ENCODE results near the gene LAD1. TPM values are rescaled to one million over a fixed set of nuclear protein-coding genes. Genes with fewer than 3 reads are reported as not detected.

Gene LAD1
- polyA plus RNA-seq, 4 donors = 28.0 to 38.1 (median 31.2) TPM

DNA sequence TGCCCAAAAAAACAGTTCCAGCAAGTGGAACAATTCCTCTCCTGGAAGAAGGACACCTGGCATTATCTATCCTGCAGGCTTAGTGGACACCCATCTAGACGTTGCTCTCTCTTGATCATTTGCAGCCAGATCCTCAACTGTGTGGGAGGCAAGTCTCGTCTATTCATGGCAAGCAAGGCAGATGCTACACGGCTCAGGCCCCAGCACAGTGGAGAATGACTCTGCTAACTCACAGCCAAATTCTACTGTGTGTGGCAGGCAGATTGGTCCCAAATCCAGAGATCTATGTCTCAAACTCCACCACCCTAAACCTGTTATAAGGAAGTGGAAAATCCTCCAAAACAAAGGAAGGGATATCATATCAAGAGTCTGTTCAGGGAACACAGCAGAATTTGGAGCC, 28.6 kb downstream of the LAD1 start:
- no peak for DNase-seq (ENCODE audit: low read depth in 4 of 4, low spot score in 2 of 4)

DNA sequence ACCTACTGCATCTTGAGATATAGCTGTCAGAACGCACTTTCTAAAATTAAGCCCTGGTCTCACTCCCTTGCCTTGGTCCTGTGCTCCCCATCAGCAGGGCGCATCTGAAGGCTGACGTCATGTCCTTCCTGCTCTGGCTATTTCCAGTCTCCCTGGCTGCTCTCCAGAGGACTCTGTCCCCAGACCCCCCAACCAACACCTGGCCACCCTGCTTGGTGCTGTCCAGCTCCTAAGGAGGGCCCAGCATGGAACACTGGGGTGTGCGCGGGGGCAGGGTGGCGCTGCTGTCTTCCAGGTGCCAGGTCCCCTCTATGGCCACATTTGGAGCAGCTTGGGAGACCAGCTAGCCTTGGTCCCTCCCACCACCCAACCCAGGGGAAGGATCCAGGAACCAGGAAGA, 29.9 kb downstream of the LAD1 start:
- no peak for DNase-seq (ENCODE audit: low read depth in 4 of 4, low spot score in 2 of 4)

DNA sequence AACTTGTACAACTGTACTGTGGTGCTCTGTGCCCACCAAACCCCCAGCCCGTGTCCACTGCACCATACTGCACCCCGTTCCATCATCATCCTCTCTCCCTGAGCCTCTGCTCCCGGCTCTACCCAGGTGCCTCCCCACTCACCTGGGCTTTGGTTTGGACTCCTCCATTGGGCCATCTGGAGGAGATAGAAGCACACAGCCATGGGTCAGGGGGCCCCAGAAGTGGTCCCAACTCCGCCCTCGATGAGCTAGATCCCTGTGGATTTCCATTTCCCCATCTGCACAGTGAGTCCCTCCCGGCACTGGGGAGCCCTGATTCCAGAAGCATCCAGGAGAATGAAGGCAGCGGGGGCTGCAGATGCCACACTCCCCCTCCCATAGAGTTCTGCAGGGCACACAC, 32.4 kb downstream of the LAD1 start:
- no peak for DNase-seq (ENCODE audit: low read depth in 4 of 4, low spot score in 2 of 4)

DNA sequence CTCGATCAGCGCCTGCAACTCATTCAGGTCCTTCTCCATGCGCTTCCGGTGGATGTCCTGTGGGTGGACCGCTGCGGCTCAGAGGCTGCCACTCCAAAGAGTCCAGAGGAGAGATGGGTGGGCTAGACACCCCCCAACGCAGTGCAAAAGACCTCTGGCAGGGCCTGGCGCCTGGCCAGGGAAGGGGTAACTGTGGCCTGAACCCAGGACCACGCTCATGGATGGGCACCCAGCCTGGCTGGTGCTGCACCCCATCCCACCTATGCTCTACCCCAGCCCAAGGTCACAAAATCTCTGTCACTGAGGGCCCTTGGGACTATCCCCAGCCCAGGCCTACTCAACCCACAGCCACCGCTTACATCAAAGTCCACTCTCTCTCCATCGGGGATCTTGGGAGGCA, 33.9 kb downstream of the LAD1 start:
- DNase-seq (ENCODE audit: low read depth in 4 of 4, low spot score in 2 of 4) = no peak

DNA sequence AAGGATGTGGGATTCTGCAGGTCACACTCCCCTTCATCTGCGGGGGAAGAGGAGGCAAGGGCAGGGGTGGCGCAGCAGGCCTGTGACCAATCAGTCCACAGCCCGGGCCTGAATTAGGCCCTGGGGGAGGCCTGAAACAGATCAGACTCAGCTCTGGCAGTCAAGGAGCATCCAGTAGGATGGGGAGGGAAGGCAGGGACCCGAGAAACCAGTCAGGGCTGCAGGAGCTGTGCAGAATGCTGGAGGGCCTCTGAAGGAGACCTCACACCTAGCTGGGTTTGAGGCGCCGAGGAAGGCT, 34.4 kb downstream of the LAD1 start:
- DNase-seq (ENCODE audit: low read depth in 4 of 4, low spot score in 2 of 4) = peak in 1 of 4 donors; percentile 48

DNA sequence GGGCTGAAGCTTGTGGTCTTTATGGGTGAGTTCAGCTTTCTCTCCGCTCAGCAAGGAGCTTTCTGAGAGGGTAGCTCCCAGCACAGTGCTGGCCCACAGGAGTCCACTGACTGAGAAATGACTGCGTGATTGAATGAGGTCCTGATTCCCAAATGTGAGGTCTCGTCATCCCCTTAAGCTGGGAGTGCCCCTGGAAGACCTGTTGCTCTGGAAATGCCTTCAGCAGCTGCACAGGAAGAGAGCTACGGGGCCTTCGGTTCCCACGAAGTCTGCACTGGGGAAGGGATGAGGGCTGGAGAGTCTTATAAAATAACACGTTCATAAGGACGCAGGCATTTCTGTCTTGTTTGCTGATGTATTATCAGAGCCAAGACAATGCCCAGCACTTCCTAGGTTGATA, 35.7 kb downstream of the LAD1 start:
- DNase-seq (ENCODE audit: low read depth in 4 of 4, low spot score in 2 of 4) = no peak

DNA sequence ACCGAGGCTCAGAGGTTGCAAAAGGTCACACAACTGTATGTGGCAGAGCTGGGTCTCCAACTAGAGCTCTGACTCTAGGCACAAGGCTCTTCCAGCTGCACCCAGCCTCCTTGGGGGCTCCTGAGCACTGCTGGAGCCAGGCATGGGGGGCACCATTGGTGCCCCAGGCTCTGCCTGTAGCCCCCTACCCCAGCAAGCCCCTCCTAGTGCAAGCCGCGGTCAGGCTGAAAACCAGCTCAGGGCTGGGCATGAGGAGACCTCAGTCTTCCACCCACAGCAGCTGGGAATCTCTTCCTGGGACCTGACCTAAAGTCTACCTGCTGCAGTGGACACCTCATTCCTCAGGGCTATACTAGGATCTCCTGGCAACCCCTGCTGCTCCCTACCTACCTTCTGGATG, 36.2 kb downstream of the LAD1 start:
- DNase-seq (ENCODE audit: low read depth in 4 of 4, low spot score in 2 of 4) = no peak

DNA sequence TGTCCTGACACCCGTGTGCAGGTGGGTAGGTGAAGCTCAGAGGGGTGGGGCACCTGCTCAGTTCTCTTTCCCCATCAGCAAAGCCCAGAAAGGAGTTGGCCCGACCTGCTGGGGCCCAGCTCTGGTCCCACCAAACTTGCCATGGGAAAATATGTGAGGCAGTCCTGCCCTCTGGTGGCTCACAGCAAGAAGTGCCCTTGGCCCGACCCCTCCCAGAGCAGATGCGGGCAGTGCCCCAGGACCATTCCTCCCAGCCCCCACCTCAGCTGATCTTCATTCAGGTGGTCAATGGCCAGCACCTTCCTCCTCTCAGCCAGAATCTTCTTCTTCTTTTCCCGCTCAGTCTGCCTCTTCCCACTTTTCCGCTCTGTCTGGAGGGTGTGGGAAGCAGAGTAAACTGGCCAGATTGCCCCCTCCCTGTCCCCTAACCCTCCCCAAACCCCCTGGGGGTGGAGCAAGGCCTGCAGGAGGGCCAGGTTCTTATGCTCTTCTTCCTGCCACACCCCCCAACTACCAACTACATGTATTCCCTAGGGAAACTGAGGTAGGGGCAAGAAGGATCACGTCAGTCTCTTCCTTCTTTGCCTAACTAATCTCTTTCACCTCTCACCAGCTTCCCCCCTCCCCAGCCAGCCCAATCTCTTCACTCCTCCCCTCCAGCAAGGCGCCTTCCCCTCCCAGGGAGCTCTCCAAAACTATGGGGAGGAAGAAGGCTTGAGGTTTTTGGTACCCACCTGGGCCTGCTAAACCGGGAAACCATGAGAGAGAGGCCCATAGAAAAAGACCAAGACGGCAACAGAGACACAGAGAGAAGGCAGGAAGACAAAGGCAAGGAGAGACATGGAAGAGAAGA, 37.2 kb downstream of the LAD1 start:
- DNase-seq (ENCODE audit: low read depth in 4 of 4, low spot score in 2 of 4) = no peak

DNA sequence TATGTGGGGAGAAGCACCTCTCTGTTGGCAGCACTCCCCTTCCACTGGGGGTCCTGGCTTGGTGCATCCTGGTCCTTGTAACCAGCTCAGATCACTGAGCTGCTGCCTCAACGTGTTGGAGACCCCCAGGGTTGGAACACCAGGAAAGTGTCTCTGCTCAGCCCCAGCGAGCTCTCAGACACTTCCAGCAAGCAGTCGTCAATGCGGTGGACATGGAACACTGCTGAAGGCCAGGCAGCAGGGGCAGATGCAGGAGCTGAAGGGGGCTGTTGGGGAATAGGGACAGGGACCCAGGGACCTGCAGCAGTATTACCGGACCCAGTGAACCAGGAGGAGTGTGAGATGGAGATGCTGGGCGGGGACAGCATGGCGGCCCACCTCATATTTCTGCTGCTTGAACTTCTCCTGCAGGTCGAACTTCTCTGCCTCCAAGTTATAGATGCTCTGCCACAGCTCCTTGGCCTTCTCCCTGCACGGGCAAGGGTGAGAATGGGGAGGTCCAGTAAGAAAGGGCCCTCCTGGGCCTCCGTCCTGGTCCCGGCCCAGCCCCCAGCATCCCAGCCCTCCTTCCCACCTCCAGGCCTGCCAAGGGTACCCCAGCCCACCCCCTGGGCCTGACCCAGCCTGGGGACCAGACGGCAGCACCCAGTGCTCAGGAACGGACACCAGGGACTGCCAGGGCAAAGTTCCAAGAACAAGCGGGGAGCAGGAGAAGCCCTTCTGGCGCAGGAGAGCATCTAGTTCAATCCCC, 38.0 kb downstream of the LAD1 start:
- no peak for DNase-seq (ENCODE audit: low read depth in 4 of 4, low spot score in 2 of 4)

DNA sequence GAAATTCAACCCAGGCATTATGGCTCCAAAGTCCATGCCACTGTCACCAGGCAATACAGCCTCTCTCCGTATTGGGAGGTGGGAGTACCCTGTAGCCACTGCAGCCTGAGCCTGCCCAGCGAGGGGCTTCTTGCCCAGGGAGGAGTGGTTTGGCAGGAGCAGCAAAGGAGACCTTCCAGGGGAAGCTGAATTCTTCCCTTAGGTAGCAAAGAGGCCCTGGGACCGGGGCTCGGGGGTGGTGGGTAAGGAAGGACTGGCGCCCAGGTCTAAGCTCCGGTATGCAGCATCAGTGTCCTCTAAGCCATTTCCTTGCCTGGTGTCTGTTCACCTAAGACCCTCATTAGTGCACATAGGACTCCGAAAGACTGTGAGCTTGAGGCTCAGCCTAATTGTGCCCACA, 38.6 kb downstream of the LAD1 start:
- no peak for DNase-seq (ENCODE audit: low read depth in 4 of 4, low spot score in 2 of 4)

DNA sequence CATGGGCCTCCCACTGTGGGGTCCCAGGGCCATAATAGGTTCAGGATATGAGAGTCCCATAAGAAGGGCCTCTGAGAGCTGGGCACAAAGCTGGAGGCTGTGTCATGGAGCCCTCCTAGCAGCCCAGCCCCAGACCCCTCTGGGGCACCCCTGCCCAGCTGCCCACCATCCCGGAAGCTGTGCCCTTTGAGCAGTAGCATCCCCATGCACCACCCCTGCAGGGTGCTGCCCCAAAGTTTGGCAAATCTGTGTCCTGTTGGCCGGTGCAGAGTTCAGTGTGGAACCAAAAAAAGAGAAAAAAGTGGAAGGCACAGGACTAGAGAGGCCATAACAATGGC, 39.3 kb downstream of the LAD1 start:
- no peak for DNase-seq (ENCODE audit: low read depth in 4 of 4, low spot score in 2 of 4)

DNA sequence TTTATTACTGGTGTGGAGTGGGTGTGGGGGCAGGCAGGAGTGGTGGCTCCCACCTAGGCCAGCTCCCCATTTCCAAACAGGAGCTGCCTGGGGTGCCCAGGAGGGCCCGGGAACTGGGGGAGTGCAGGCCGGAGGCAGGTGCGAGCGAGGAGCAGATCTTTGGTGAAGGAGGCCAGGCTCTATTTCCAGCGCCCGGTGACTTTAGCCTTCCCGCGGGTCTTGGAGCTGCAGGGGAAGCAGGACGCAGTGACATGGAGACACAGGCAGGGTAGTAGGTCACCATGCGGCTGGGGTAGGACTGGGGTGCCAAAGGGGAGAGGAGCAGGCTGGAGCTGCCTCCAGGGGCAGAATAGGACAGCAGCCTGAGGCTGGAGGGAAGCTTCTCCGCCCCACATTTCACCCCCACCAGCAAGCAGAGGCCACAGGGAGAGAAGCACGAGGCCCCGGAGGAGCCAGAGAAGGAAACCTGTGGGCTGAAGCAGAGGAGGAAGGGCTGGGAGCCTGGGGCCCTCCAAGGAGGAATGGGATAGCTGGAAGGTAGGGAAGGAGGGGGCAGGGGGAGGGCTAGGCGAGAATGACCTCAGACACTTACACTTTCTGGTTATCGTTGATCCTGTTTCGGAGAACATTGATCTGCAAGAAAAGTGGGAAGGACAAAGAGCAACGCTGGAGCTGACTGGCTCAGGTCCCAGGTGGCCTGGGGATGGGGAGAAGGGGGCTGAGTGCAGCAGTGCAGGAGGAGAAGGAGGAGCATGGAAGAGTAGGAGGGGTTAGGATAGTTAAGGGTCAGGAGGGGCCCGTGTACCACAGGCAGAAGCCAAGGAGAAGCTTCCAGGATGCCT, 39.9 kb downstream of the LAD1 start:
- no peak for DNase-seq (ENCODE audit: low read depth in 4 of 4, low spot score in 2 of 4)

DNA sequence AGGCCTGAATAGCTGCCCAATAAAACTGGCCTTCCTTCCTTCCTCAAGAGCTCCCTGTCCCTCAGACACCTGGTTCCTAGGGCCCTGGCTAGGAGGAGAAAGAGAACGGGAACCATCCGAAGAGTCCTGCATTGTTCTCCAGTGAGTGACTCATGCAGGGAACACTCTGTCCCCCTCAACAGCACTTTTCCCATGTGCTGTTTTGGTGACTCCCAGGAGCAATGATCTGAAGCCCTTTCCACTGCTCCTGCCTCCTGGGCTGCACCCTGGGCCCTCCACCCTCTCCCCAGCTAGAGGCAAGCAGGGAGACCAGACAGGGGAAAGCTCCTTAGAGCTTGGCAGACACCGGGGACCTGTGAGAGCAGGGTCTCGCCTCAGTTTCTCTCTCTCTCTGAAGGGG, 40.5 kb downstream of the LAD1 start:
- DNase-seq (ENCODE audit: low read depth in 4 of 4, low spot score in 2 of 4) = no peak

DNA sequence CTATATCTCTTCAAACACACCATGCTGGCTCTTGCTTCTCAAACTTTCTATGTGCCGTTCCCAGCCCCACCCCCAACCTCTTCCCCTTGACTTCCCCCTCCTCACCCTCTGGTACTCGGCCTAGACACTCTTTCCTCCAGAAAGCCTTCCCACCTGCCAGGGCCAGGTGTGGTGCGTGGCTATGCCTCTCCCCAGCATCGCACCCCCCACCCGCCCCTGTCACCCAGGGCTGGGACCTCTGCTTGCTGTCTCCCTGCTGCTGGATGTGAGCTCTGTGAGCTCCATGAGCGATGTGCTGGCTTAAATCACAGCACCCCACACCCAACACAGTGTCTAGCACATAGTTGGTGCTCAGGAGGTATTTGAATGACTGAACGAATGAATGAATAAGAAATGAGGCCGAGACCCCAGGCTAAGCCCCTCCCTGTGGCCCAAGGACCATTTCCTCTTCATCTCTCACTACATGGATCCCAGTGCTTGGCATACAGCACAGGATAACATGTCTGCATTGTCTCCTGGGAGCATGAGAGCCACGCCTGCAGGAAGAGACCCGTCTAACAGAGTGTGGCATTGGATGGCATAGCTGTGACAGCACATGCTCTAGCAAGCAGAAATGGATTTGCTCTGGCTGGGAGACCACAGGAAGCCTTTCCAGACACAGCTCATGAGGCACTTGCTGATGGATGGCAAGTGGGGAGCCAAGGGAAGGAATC, 41.3 kb downstream of the LAD1 start:
- no peak for DNase-seq (ENCODE audit: low read depth in 4 of 4, low spot score in 2 of 4)

DNA sequence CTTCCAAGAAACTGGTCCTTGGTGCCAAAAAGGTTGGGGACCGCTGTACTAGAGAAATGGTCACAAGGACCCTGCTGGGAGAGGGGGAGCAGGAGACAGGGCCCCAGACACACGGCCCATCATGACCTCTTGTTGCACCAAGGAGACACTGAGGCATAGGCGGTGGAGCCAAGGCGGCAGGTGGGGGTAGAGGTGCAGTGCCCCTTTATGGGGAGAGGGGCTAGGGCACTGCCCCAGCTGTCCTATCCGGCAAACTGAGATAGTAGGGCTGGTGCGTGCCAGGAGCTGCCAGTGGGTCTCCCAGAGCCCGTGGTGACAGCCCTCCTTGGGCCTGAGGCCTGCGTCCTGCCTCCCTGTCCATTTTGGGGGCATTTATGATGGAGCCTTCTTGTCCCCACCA, 41.9 kb downstream of the LAD1 start:
- no peak for DNase-seq (ENCODE audit: low read depth in 4 of 4, low spot score in 2 of 4)

DNA sequence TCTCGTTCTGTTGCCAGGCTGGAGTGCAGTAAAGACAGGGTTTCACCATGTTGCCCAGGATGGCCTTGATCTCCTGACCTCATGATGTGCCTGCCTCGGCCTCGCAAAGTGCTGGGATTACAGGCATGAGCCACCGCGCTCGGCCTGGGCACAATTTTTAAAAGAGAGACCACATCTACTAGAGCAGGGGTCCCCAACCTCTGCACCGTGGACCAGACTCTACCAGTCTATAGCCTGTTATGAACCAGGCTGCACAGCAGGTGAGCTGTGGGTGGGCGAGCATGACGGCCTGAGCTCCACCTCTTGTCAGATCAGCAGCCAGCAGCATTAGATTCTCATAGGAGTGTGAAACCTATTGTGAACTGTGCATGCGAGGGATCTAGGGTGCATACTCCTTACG, 42.4 kb downstream of the LAD1 start:
- no peak for DNase-seq (ENCODE audit: low read depth in 4 of 4, low spot score in 2 of 4)

DNA sequence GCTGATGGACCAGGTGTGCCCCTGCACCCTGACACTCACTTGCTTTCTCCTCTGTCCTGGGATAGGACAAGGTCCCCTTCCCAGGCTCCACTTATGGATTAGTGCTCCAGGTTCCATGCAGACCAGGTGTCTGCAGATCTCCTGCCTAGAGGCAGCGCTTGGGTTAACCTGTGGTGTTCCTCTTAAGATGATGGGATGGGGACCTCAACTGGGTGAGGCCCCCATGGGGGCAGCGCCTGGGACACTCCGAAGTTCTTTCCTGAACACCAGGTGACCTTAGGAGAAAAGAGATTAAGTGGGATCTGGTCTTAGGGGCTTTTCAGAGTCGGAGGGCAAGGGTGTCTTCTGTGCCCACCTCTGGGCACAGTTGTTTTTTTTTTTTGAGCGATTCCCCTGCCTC, 42.9 kb downstream of the LAD1 start:
- DNase-seq (ENCODE audit: low read depth in 4 of 4, low spot score in 2 of 4) = no peak

DNA sequence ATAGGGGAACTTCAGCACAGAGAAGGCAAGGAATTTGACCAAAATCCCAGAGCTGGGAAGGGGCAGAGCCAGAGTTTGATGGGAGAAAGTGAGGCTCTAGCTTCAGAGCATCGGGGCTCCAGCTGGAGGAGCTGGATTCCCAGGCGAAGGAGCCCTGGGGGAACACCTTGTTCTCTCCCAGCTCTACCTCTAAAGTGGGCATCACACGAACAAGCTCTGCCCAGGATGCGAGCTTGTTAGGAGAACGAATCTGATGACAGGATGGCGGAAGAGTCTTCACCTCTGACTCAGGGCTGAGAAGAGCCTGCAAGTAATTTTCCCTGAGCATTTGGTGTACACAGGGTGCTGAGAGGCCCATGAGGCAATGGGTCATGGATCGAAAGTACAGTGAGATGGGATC, 43.7 kb downstream of the LAD1 start:
- no peak for DNase-seq (ENCODE audit: low read depth in 4 of 4, low spot score in 2 of 4)

DNA sequence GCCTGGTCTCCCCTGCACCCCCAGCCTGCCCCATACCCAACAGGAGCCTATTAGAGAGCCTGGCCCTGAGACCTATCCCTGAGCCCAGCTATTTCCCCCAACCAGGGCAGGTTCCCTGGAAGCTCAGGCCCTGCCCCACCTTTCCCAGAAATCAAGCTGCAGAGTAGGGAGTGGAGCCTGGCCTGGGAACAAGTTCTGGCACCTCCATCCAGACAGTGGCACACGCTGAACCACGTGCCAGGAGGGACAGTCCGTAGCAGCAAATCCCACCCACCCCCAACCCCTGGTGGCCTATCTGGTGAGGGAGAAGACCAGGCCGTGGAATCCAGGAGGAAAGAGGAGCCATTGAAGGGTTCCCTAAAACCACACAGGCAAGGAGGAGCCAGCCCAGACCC, 44.2 kb downstream of the LAD1 start:
- DNase-seq (ENCODE audit: low read depth in 4 of 4, low spot score in 2 of 4) = no peak

DNA sequence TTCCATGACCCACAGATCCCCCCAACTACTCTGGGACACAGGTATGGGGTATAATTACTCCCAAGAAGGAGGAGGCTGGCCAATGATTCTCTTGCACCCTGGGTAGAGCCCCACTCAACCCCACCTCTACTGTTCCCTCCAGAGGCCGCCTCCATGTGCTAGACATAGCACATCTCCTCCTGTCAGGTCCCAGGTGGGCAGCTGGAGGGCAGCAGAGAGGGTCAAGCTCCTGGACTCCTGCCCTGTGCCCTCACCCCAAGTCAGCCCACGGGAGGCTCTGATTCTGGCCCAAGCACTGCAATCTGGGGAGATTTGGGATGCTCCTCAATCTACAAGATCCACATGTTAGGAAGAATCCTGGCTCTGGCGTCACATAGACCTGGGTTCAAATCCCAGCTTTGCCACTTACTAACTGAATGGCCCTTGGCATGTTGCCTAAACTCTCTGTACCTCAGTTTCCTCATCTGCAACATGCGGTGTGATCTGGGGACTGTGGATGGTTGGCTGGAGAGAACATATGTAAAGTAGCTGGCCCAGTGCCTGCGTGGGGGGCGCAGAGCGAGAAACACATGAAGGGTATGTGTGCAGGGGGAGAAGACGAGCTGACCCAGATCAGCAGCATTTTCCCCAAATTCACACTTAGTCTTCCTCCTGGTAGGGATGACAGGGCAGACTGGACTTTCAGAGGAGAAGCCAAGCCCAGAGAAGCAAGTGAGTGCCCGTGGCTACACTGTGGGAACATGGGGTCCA, 44.8 kb downstream of the LAD1 start:
- DNase-seq (ENCODE audit: low read depth in 4 of 4, low spot score in 2 of 4) = no peak
